ENCODE results near the gene PRKAR1B.

GRCh38 chr7:602341-603141 lies 124.5 kb downstream of the PRKAR1B start:
- TF ChIP-seq CTCF (conservative IDR thresholded peaks at IDR 0.05; ENCODE audit: low read length) (no peak), EZH2phosphoT487 (IDR thresholded peaks at IDR 0.05; ENCODE audit: borderline replicate concordance, low read depth, low read length) (no peak)
